ENCODE measurements around the gene HS3ST3B1. TPM values are rescaled to one million over a fixed set of nuclear protein-coding genes. Genes with fewer than 3 reads are reported as not detected.

The HS3ST3B1 gene
- polyA plus RNA-seq, 4 donors: 0.91 to 29.7 (median 28.2) TPM

GRCh38 chr17:14398766-14399165, 97.9 kb downstream of the HS3ST3B1 start:
- no peak for DNase-seq (ENCODE audit: low read depth in 4 of 4, low spot score in 3 of 4)

Other genes starting within 250 kb of the HS3ST3B1 start
- gene COX10, start 231.6 kb upstream of the HS3ST3B1 start, polyA plus RNA-seq (ENCODE audit: insufficient read length in 4 of 4): 10 to 100 TPM; 11.9 to 17.7 (median 16.4) TPM
- gene CDRT15, start 64.2 kb upstream of the HS3ST3B1 start, polyA plus RNA-seq (ENCODE audit: insufficient read length in 4 of 4): under 1 TPM; 0.40 to 0.76 (median 0.55) TPM

Measured in left renal pelvis (tissue), 4 donors.